HepG2 (cell line): ENCODE measurements around the gene THOP1. TPM values are rescaled to one million over a fixed set of nuclear protein-coding genes. Genes with fewer than 3 reads are reported as not detected.

Experiments
- CEBPB ChIP-seq: IDR thresholded peaks from 2 replicates; pipeline ENCODE4 v1.6.1; 2011; ENCODE audit warnings: low read depth, low read length, improper control_type of control experiment, borderline replicate concordance
- EHMT2 ChIP-seq: fragments of 200-600 bp; sonication (generic); IDR thresholded peaks from 2 replicates; pipeline ENCODE4 v1.7.0; 2017; ENCODE audit warnings: antibody characterized with exemption, low read depth, low read length, borderline replicate concordance
- MLLT10 ChIP-seq: sonication (generic); formaldehyde crosslinking; IDR thresholded peaks from 2 replicates; pipeline ENCODE4 v1.4.0; 2020; ENCODE audit warnings: missing genetic modification reagents
- ZBTB7B ChIP-seq: sonication (generic); formaldehyde crosslinking; IDR thresholded peaks from 2 replicates; pipeline ENCODE4 v1.4.0; 2020; ENCODE audit warnings: missing genetic modification reagents
- ZNF12 ChIP-seq: sonication (generic); formaldehyde crosslinking; IDR thresholded peaks from 2 replicates; pipeline ENCODE4 v1.5.0; 2020; ENCODE audit warnings: missing genetic modification reagents
- ZNF318 ChIP-seq: sonication (generic); formaldehyde crosslinking; IDR thresholded peaks from 2 replicates; pipeline ENCODE4 v1.4.0; 2020; ENCODE audit warnings: mild to moderate bottlenecking, missing genetic modification reagents
- ZNF776 ChIP-seq: sonication (generic); formaldehyde crosslinking; IDR thresholded peaks from 2 replicates; pipeline ENCODE4 v1.4.0; 2020; ENCODE audit warnings: mild to moderate bottlenecking, missing genetic modification reagents
- polyA plus RNA-seq, 8 experiments: library from polyadenylated mRNA; depleted of rRNA in 3 of 8; stranded (reverse) in 7 of 8; unstranded in 1 of 8; fragments of >200 nt; fragmentation: Illumina TruSeq in 4 of 8; extraction: Trizol in 4 of 8; gene quantifications; 2 replicates each; pipeline versions ENCODE4 v1.2.1 to v1.2.3, GENCODE V29; 2011 to 2016; ENCODE audit warnings: low read depth in 4 of 8, missing spikeins in 1 of 8, mixed read lengths in 1 of 8; ENCODE audit not compliant: insufficient read depth in 1 of 8
- total RNA-seq, 5 experiments: library from RNA; depleted of rRNA; stranded (reverse); fragments of >200 nt; fragmentation: Illumina TruSeq; extraction: Trizol; gene quantifications; 2 replicates each; pipeline ENCODE4 v1.2.3, GENCODE V29; 2016; ENCODE audit warnings: low read depth in 1 of 5
- TF ChIP-seq, protein P1 (sequence below): sonication (generic); formaldehyde crosslinking; IDR thresholded peaks from 2 replicates; pipeline ENCODE4 v1.9.0; 2022; ENCODE audit warnings: missing genetic modification reagents, mild to moderate bottlenecking, borderline replicate concordance

THOP1 gene
- total and polyA plus RNA-seq, 2 of the 13 experiments (the other 11 are each of a cell fraction or from before 2014, with no cell fraction given): 74.4 to 116 TPM

DNA sequence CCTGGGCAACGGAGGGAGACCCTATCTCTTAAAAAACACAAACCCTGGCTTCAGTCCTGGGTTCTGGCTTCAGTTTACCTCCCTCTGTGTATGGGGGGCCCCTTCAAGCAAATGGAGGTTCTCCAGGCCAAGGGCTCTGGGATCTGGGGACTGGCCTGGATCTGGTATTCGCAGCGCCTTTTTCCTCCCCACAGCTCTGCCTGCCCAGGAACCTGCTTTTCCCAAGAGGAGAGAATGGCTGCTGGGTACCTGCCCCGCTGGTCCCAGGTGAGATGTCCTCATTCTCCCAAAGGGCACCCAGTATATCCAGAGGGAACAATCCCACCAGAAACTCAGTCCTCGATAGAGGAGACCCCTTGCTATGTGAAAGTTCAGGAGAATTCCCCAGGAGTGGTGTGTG is 37.5 kb downstream of the THOP1 start (continued):
- TF ChIP-seq ZNF318 (CRISPR knock-in tag) (no peak), MLLT10 (CRISPR knock-in tag) (no peak), ZNF776 (no peak), ZBTB7B (CRISPR knock-in tag) (no peak), ZNF12 (CRISPR knock-in tag) (no peak), CEBPB (no peak), EHMT2 (no peak)
- TF ChIP-seq, protein P1, sequence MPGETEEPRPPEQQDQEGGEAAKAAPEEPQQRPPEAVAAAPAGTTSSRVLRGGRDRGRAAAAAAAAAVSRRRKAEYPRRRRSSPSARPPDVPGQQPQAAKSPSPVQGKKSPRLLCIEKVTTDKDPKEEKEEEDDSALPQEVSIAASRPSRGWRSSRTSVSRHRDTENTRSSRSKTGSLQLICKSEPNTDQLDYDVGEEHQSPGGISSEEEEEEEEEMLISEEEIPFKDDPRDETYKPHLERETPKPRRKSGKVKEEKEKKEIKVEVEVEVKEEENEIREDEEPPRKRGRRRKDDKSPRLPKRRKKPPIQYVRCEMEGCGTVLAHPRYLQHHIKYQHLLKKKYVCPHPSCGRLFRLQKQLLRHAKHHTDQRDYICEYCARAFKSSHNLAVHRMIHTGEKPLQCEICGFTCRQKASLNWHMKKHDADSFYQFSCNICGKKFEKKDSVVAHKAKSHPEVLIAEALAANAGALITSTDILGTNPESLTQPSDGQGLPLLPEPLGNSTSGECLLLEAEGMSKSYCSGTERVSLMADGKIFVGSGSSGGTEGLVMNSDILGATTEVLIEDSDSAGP: no peak
